ENCODE data around the gene CANT1. TPM values are rescaled to one million over a fixed set of nuclear protein-coding genes. Genes with fewer than 3 reads are reported as not detected.

The CANT1 gene
- total RNA-seq, 1 experiment from 2014 or later: 54.2 TPM

DNA sequence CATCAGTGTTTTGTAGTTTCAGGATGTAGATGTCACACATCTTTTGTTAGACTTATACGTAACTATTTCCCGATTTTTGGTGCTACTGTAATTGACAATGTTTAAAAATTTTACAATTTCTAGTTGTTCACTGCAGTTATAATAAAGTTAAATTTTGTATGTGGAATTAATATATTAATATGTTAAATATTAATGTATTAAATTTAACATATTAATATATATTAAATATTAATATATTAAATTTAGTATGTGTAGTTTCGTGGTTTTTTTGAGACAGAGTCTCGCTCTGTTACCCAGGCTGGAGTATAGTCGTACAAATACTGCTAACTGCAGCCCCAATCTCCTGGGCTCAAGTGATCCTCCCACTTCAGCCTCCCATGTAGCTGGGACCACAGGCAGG, 24.2 kb downstream of the CANT1 start:
- ChIA-PET POLR2A (ENCODE audit: low non-redundant PET) (no interaction called here), CTCF (interaction anchor here (0.6 kb wide), 1 partner anchor 76 kb away, joined by 6 read pairs; no protein-coding TSS in a partner anchor)
- BruUV-seq (replicated peaks): no TSS peak
- no peak overlapping the region for H3K27ac ChIP-seq (ENCODE audit: low read depth, low read length, poor library complexity, severe bottlenecking)
- intact Hi-C loops (cut with micrococcal nuclease; ENCODE audit: unreplicated experiment): no loop called here
- no peak for DNase-seq (ENCODE audit: low spot score)
- H3K27me3 ChIP-seq (replicated peaks; ENCODE audit: insufficient read depth, low read depth, low read length, poor library complexity): no peaks in the 10 kb centered on the region
- no peaks in the 10 kb centered on the region for H3K9me3 ChIP-seq (ENCODE audit: low read depth, low read length, poor library complexity, severe bottlenecking)
- H3K4me1 ChIP-seq (ENCODE audit: insufficient read depth, low read length, poor library complexity, severe bottlenecking): peaks cover 15% of the 10 kb centered on the region
- H3K36me3 ChIP-seq (ENCODE audit: insufficient read depth, low read length, poor library complexity, severe bottlenecking): no peaks in the 10 kb centered on the region
- TF ChIP-seq EZH2 (IDR thresholded peaks at IDR 0.05; ENCODE audit: borderline replicate concordance, low read depth, low read length, poor library complexity, severe bottlenecking): no peak
- TF ChIP-seq, protein P1, sequence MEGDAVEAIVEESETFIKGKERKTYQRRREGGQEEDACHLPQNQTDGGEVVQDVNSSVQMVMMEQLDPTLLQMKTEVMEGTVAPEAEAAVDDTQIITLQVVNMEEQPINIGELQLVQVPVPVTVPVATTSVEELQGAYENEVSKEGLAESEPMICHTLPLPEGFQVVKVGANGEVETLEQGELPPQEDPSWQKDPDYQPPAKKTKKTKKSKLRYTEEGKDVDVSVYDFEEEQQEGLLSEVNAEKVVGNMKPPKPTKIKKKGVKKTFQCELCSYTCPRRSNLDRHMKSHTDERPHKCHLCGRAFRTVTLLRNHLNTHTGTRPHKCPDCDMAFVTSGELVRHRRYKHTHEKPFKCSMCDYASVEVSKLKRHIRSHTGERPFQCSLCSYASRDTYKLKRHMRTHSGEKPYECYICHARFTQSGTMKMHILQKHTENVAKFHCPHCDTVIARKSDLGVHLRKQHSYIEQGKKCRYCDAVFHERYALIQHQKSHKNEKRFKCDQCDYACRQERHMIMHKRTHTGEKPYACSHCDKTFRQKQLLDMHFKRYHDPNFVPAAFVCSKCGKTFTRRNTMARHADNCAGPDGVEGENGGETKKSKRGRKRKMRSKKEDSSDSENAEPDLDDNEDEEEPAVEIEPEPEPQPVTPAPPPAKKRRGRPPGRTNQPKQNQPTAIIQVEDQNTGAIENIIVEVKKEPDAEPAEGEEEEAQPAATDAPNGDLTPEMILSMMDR (conservative IDR thresholded peaks at IDR 0.05; ENCODE audit: low read depth, low read length): no peak
- no peak overlapping the region for H3K4me3 ChIP-seq (ENCODE audit: low read depth, low read length, poor library complexity, severe bottlenecking)

DNA sequence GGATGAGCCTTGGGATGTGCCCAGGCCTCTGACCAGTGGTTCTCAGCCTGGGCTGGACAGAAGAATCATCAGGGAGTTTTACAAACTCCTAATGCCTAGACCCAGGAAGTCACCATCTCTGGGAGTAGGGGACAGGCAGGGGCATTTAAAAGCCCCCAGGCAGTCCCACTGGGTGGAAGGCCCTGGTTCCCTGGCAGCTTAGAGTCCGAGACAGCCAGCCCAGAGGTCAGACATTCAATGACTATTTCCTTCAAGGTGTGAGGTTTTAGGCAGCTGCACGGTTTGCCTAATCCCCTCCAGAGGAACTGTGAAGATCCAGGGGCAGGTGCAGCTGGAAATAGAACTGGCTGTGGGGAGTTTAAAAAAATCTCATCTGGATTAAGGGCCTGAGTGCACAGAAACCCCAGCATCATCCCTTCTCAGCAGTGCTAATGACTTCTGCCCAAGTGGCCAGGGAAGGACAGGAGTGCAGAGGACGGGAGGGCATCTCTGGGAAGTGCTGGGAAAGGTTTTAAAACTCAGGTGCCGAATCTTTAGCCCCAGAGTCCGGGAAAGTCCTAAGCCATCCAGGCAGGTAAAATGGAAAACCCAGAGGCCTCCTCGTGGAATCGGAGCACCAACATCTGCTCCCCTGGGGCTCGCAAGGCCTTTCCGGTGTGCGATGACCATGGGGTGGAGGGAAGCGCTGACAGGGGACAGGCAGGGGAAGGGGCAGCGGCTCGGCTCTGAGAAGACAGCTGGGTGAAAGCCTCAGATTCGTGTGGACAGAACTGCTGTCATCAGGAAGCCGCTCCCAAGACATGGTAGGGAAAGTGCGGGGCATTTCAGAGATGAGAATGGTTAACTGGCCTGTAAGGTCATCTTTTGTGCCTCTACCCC, 28.3 kb downstream of the CANT1 start:
- CTCF ChIA-PET: interaction anchor here (0.5 kb wide), 1 partner anchor 116 kb away, joined by 5 read pairs; no protein-coding TSS in a partner anchor
- peaks cover 8% of the 10 kb centered on the region for H3K36me3 ChIP-seq (ENCODE audit: insufficient read depth, low read length, poor library complexity, severe bottlenecking)
- H3K4me3 ChIP-seq (ENCODE audit: low read depth, low read length, poor library complexity, severe bottlenecking): no peak overlapping the region
- H3K4me1 ChIP-seq (ENCODE audit: insufficient read depth, low read length, poor library complexity, severe bottlenecking): peaks cover 28% of the 10 kb centered on the region
- intact Hi-C loops (cut with micrococcal nuclease; ENCODE audit: unreplicated experiment): no loop called here
- TF ChIP-seq EZH2 (IDR thresholded peaks at IDR 0.05; ENCODE audit: borderline replicate concordance, low read depth, low read length, poor library complexity, severe bottlenecking): no peak
- TF ChIP-seq, protein P1 (conservative IDR thresholded peaks at IDR 0.05; ENCODE audit: low read depth, low read length): no peak
- H3K27me3 ChIP-seq (replicated peaks; ENCODE audit: insufficient read depth, low read depth, low read length, poor library complexity): no peaks in the 10 kb centered on the region
- H3K9me3 ChIP-seq (ENCODE audit: low read depth, low read length, poor library complexity, severe bottlenecking): no peaks in the 10 kb centered on the region
- no peak for DNase-seq (ENCODE audit: low spot score)
- H3K27ac ChIP-seq (ENCODE audit: low read depth, low read length, poor library complexity, severe bottlenecking): peak overlapping the region; percentile 71
- BruUV-seq (replicated peaks): no TSS peak
- POLR2A ChIA-PET (ENCODE audit: low non-redundant PET): no interaction called here

DNA sequence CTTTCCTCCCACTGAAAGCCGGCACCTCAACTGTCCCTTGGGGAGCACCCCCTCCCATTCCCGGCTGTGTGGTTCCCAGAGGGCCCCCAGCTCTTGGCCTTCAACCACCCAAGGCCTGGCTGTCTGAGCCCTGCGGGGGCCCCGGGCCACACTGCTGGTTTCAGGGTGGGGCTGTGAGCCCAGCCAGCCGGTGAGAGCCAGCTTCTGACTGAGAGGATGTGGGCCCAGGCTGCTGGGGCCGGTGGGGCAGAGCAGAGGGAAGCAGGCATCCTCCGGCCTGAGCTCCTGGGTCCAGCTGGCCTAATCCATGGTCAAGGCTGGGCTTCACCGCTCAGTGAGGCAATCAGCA, 29.0 kb downstream of the CANT1 start:
- H3K27me3 ChIP-seq (replicated peaks; ENCODE audit: insufficient read depth, low read depth, low read length, poor library complexity): no peaks in the 10 kb centered on the region
- H3K4me3 ChIP-seq (ENCODE audit: low read depth, low read length, poor library complexity, severe bottlenecking): no peak overlapping the region
- CTCF ChIA-PET: no interaction called here
- peaks cover 13% of the 10 kb centered on the region for H3K36me3 ChIP-seq (ENCODE audit: insufficient read depth, low read length, poor library complexity, severe bottlenecking)
- DNase-seq (ENCODE audit: low spot score): no peak
- TF ChIP-seq, protein P1 (conservative IDR thresholded peaks at IDR 0.05; ENCODE audit: low read depth, low read length): no peak
- TF ChIP-seq EZH2 (IDR thresholded peaks at IDR 0.05; ENCODE audit: borderline replicate concordance, low read depth, low read length, poor library complexity, severe bottlenecking): no peak
- peaks cover 30% of the 10 kb centered on the region for H3K4me1 ChIP-seq (ENCODE audit: insufficient read depth, low read length, poor library complexity, severe bottlenecking)
- H3K27ac ChIP-seq (ENCODE audit: low read depth, low read length, poor library complexity, severe bottlenecking): peak overlapping the region; percentile 71
- intact Hi-C loops (cut with micrococcal nuclease; ENCODE audit: unreplicated experiment): no loop called here
- H3K9me3 ChIP-seq (ENCODE audit: low read depth, low read length, poor library complexity, severe bottlenecking): no peaks in the 10 kb centered on the region
- POLR2A ChIA-PET (ENCODE audit: low non-redundant PET): no interaction called here
- BruUV-seq (replicated peaks): no TSS peak
